Measurements from ENCODE around the gene SLC25A33.
"Not testable (repeated sequence)": the region's sequence is repeated elsewhere in the genome, so short reads cannot be mapped to it uniquely, and the experiment has no call there.

Gene SLC25A33

GRCh38 chr1:9621032-9621431, 81.8 kb downstream of the SLC25A33 start:
- DNase-seq (ENCODE audit: low spot score), result no peak

GRCh38 chr1:9624081-9624480, 84.8 kb downstream of the SLC25A33 start:
- DNase-seq (ENCODE audit: low spot score), result no peak

DNA sequence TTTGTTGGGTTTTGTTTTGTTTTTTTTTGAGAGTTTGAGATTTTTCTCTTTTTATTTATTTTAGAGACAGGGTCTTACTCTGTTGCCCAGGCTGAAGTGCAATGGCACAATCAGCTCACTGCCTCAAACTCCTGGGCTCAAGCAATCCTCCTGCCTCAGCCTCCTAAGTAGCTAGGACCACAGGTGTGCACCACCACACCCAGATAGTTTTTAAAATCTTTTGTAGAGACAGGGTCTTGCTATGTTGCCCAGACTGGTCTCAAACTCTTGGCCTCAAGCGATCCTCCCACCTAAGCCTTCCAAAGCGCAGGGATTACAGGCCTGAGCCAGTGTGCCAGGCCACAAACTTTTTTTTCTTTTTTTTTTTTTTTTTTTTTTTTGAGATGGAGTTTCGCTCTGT, 85.8 kb downstream of the SLC25A33 start:
- DNase-seq (ENCODE audit: low spot score), result not testable (repeated sequence)

GRCh38 chr1:9626201-9626608, 86.9 kb downstream of the SLC25A33 start:
- DNase-seq (ENCODE audit: low spot score), result no peak

DNA sequence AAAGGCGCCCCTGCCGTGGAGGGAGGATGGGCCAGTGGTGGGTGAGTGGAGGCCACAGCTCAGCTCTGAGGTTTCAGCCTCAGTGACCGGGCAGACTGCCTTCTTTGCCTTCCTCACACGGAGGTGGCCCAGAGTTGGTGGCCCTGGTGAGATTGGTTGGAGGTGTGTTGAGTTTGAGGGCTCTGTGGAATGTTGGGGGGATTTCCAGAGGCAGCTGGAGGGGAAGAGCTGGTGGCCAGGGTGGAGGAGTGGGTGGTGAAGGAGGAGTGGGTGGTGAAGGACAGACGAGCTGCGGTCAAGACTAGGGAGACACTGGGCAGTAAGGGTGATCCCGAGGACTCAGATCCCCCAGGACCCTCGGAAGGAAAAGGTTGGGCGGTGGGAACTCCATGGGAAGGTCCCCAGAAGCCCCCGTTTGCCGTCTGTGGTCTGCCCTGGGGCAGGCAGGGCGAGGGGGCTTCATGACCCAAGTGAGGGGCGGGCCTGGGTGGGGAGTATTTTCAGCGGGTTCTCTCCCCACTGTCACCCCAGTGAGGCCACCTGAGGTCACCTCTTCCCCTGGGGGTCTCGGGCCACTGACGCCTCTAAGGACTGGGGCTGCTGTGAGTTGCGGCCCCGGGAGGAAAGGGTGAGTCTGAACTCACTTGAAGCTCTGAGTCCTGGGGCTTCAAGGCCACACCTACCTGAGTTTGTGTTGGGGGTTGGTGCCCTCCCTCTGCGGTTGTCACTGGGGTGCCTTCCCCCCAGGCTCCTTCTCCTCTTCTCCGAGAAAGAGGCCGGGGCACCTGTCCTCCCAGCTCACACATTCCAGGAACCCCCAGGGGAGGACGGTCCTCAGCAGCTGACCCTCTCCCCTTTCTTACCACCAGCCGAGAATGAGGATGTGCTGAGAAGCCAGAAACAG, 89.5 kb downstream of the SLC25A33 start:
- DNase-seq (ENCODE audit: low spot score), result no peak

- no peak for DNase-seq (ENCODE audit: low spot score)
Measured at GRCh38 chr1:9629445-9630201, 90.4 kb downstream of the SLC25A33 start.

DNA sequence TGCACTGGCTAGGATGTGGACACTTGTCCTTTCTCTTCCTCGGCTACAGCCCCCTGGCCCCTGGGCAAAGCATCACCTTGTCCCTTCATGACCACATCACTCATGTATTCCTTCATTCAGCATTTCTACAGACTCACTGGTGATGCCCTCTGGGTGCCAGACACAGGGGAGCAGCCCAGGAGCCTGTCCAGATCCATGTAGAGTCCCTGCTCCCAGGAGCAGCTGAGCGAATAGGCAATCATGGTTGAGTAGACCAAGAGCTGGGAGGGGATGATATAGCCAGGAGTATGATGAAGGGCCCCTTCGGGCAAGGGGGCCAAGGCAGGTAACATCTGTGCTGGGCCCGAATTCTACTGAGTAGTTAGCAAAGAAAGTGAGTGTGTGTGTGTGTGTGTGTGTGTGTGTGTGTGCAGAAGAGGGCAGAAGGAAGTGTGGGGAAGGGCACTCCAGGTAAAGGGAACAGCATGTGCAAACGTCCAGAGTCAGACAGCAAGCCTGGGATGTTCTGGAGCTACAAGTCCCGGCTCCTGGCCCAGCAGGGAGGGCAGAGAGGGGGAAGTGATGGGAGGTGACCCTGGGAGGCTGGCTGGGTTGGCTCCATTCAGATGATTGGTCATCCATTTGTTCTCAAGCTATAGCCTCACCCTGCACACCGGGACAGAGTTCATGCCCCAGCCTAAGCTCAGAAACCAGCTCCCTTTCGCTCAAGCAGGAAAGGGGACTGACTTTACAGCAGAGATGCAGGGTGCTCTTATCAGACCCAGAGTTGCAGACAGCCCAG, 91.3 kb downstream of the SLC25A33 start:
- DNase-seq (ENCODE audit: low spot score), result no peak

DNA sequence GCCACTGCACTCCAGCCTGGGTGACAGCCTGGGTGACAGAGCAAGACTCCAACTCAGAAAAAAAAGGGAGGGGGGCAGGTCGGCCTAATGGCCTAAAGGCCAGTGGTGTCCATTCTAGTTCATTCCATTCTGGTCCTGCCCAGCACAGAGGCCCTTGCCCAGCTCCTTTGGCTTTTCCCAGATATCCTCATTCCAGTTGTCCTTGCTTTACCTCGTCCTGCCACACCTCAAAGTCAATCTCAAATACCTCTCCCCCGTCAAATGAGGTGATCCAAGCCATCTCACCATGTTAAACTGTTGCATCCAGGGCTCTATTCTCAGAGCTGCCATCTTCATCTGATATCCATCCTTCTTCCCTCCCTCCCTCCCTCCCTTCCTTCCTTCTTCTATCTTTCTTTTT, 92.3 kb downstream of the SLC25A33 start:
- no peak for DNase-seq (ENCODE audit: low spot score)

GRCh38 chr1:9633493-9633892, 94.2 kb downstream of the SLC25A33 start:
- DNase-seq (ENCODE audit: low spot score), result no peak

GRCh38 chr1:9634582-9634981, 95.3 kb downstream of the SLC25A33 start:
- DNase-seq (ENCODE audit: low spot score), result no peak
